ENCODE measurements around the gene ZBTB26.
A peak's percentile ranks its signal among the peaks of the same experiment; 100 is the strongest.

The ZBTB26 gene, protein sequence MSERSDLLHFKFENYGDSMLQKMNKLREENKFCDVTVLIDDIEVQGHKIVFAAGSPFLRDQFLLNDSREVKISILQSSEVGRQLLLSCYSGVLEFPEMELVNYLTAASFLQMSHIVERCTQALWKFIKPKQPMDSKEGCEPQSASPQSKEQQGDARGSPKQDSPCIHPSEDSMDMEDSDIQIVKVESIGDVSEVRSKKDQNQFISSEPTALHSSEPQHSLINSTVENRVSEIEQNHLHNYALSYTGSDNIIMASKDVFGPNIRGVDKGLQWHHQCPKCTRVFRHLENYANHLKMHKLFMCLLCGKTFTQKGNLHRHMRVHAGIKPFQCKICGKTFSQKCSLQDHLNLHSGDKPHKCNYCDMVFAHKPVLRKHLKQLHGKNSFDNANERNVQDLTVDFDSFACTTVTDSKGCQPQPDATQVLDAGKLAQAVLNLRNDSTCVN

DNA sequence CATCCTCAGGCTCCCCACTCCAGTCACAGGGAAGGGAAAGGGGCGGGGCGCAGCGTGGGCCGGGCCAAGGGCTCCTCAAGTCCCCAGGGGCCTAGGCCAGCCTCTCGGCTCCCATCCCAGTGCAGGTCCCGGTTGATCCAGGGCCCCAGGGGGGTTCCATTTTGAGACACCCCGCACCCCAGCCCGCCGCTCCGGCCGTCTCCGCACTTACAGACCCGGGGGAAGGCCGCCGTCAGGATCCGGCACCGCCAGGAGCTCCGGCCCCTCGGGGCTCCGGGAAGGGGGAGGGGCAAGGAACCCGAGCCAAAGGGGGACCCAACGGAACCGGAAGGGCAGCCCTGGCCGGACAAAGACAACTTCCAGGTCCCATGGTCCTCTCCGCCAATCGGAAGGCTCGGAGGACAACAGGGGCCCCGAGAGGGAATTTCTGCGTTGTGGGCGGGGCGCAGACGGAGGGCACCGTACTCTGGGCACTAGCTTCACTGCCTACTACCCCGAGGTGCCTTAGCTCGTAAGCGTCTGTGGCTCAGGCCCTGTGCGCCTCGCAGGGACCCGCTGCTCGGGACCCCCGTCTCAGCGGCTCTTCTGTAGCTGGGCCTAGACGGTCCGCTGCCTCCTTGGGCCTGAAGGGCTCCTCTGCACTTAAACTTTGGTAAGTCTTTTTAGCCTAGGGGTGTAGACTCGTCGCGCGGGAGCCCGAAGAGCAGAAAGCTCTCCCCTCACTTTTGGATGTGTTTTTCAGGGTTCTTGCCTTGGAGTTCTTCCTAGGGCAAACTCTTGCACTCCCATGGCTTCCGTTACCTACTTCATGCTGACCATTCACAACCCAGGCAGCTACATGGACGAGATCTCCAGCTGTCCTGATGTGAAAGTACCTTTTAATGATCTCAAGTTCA is at the start of gene ZBTB26:
TSS of gene ZBTB26 (minus strand) at position 287 of the 896 bp plus-strand sequence. CDS start 11,578 bp downstream, outside the sequence.
- DNase-seq, result peak; percentile 71 to 98 (median 93)

- DNase-seq, result no peak
Measured at GRCh38 chr9:122978601-122979000, 47.3 kb upstream of the ZBTB26 start.

GRCh38 chr9:122975196-122975595 is 43.9 kb upstream of the ZBTB26 start:
- DNase-seq, result no peak

DNA sequence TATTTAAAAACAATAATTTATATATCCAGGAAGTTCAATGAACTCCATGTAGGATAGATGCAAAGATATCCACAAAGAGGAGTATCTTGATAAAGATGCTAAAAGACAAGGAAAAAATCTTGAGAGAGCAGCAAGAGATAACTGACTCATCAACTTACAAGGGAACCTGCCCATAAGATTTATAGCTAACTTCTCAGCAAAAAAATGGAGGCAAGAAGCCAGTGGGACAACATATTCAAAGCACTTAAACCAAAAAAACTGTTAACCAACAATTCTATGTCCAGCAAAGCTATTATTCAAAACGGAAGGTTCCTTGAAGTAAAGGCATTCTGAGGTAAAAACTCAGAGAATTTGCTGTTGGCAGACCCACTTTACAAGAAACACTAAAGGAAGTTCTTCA is 29.8 kb upstream of the ZBTB26 start:
- no peak for DNase-seq

DNA sequence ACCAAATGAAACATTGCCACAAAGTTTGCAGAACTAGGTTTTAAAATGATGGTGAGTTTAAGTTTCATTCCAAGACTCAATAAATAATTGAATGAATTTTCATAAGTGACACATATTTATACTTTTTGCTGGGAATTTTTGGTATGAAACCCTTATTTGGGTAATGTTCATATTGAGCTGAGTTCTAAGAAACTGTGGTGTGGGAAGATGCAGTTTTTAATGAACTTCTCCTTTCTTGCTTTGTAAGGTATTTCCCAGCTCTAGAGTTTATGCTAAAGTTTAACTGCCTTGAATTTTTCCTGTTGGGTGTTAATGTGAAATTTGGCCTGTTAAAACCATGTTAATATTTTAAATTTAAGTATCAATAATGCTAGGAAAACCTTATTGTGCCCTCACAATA is 24.6 kb upstream of the ZBTB26 start:
- no peak for DNase-seq

DNA sequence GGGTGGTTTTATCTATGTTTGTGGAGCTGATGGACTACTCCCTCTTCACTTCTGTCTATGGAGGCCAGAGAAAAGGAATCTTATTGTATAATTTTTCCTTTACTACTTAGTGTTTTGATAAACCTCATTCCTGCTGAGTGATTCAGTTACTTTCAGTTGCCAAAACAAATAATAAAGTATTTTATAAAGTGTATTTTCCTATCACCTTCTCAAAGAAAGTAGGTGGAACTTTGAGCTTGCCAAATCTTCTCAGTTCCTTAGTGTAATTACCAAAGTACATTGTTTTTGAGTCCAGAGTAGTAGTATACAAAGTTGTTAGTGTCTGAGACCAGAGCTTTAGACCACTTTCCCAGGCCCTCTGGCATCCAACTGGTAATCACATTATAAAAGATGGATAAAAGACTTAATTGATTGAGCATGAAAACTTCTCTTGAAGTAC is 23.0 kb upstream of the ZBTB26 start:
- no peak for DNase-seq

DNA sequence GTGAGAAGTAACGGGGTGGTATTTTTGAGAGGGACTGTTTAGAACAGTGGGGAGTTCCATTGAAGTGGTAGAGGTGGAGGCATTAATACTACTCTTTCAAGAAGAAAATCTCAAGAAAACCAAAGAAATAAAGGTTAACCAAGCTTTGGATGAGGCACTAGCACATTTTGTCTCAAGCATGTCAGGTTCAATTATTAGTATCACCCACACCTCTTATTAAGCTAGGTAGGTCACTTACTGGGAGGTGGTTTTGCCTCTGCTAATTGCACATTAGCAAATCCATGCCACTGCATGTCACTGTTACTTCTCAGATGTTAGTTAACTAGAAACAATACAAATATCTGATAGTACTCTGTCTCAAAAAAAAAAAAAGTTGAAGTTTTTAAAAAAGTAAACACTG is 19.7 kb upstream of the ZBTB26 start:
- DNase-seq, result no peak

DNA sequence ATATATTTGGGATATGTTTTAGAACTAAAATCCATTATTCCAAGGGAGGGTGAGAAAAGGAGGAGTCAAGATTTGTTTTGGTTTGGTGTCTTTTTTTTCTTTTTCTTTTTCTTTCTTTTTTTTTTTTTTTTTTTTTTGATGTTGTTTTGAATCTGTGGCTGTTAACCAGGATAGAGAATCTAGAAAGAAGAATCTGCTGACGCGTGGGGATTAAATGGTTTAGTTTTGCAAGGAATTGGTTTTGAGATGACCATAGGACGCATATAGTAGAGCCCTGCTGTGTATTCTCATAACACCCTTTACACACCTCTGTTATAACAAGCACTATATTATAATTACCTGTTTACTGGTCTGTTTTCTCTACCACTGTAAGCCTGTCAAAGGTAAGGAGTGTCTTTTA is 19.0 kb upstream of the ZBTB26 start:
- DNase-seq, result no peak

GRCh38 chr9:122949696-122950095 is 18.4 kb upstream of the ZBTB26 start:
- DNase-seq, result no peak

GRCh38 chr9:122948313-122948712 is 17.0 kb upstream of the ZBTB26 start:
- DNase-seq, result no peak

GRCh38 chr9:122946461-122947005 is 15.2 kb upstream of the ZBTB26 start:
- no peak for DNase-seq

GRCh38 chr9:122944960-122945888 is 13.9 kb upstream of the ZBTB26 start:
- DNase-seq, result no peak

- DNase-seq, result peak in 6 of 56 donors; percentile 8 to 56 (median 26)
Measured at GRCh38 chr9:122941582-122942234, 10.4 kb upstream of the ZBTB26 start.

DNA sequence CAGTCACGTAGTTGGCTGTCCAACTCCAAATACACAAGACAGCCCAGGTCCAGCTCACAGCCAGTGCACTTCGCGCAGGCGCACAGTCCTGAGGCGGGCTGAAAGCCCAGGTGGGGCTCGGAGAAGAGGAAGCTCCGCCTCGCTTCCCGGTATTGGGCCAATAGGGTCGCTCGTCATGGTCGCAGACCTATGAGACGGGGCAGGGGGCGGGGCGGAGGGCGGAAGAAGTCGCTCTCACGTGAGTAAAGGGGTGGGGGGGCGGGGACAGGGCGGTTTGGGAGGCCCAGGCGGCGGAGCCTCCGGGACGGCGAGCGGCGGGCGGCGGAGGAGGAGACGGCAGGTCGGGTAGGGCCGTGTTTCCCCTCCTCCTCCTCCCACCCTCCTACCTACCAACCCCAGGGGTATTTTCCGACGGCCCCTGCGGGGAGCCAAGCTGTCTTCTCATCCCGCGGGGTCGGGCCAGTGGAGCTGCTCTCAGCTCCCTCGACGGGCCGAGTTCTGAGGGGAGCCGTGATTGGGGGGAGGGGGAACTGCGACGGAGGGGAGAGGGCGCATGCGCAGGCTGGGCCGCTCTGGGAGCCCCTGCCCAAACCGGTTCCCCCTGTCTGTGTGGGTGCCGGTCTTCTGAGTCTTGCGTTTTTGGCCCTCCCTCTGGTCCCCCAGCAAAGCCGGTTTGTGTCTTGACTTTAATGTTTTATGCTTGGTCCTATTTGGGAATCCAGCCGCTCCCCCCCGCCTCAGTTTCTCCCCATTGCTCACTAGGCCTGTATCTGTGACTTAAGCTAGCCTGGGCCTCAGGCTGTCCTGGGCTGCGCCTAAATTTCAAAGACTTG is 9.7 kb upstream of the ZBTB26 start, which contains the start of gene RABGAP1:
TSS of gene RABGAP1 (plus strand) at position 272 of the 833 bp plus-strand sequence. CDS start 16,040 bp downstream, outside the sequence.
- DNase-seq, result peak; percentile 81 to 99 (median 97)

GRCh38 chr9:122940454-122940748 is 9.1 kb upstream of the ZBTB26 start:
- no peak for DNase-seq

DNA sequence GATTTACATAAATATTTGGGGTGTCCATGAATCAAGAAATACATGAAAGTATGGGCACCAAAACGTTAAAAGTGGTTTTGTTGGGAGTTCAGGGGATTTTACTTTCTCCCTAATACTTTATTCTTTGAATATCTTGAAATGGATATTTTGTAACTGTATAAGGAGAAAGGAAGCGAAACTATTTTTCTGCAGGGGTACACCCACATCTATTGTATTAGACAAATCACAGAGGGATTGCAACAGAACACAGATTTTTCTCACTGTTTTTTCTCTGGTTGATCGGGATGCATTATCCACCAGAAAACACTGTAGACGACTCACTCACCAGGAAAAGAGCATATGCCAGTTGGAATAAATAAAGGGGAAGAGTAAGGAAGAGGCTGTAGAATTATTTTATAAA is 8.3 kb upstream of the ZBTB26 start:
- DNase-seq, result no peak

- DNase-seq, result no peak
Measured at GRCh38 chr9:122936883-122937282, 5.6 kb upstream of the ZBTB26 start.

- DNase-seq, result no peak
Measured at GRCh38 chr9:122936464-122936863, 5.2 kb upstream of the ZBTB26 start.

DNA sequence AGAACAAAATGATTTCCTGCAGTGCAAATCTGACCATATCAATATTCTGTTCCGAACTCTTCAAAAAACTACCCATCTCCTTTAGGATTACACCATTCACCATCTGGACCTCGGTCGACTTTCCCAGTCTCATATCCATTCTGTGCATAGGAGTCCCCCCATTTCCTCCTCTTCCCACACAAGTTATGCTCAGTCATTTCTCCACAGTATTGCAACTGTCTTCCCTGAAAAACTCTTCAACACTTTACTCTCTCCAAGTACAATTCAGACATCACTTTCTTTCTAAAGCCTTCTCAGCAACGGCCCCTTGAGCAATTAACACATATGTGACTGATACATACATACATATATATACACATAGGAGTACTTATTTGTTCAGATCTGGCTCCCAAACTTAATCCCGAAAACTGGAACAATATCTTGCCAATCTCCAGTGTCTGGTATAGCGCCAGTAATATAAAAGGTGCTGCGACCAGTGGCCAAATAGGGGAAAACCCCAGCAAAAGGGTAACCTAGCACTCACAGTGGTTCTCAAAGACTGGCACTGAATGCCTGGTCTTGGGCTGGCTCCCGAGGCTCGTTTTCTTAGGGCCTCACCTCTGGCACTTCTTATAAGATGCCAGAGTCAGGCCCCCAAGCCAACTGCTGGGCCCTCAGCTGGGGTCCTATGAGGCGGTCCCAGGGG is 629 bp downstream of the ZBTB26 start:
- no peak for DNase-seq
